Adrenal gland (tissue), 5 donors: ENCODE data around the gene CLDN5.

Experiments used
- CTCF ChIP-seq, 6 experiments: fragments of 450-650 bp in 4 of 6; fragments of 200-600 bp in 2 of 6; sonication (generic) in 1 of 6; IDR thresholded peaks; 1 replicate in 5 of 6; 2 replicates in 1 of 6; pipeline versions ENCODE4 v1.5.1 to v1.8.0; 2016 to 2021; ENCODE audit warnings: antibody characterized with exemption in 6 of 6, mild to moderate bottlenecking in 2 of 6, moderate library complexity in 1 of 6
- POLR2A ChIP-seq, 2 donors: fragments of 450-650 bp; IDR thresholded peaks; one replicate each; pipeline ENCODE4 v1.6.1; 2017; ENCODE audit warnings: antibody characterized with exemption in 2 of 2, mild to moderate bottlenecking in 2 of 2, moderate library complexity in 1 of 2
- donor health status: DM: no; HTN: no; CAD: no.

GRCh38 chr22:19514831-19515565 is 9.2 kb downstream of the CLDN5 start:
- TF ChIP-seq CTCF (IDR thresholded peaks at IDR 0.05) (no peak), POLR2A (IDR thresholded peaks at IDR 0.05) (no peak)
